ENCODE measurements around the gene RPL39L. TPM values are rescaled to one million over a fixed set of nuclear protein-coding genes. Genes with fewer than 3 reads are reported as not detected.
"Not testable (repeated sequence)": the region's sequence is repeated elsewhere in the genome, so short reads cannot be mapped to it uniquely, and the experiment has no call there.

RPL39L gene
- polyA plus RNA-seq, 3 donors: 17.3 to 20.7 (median 18.7) TPM

- DNase-seq: no peak
Observed at GRCh38 chr3:187150599-187150998, 11.3 kb upstream of the RPL39L start.

GRCh38 chr3:187150186-187150585 is 10.9 kb upstream of the RPL39L start:
- DNase-seq: no peak

- no peak for DNase-seq
Observed at GRCh38 chr3:187146389-187146788, 7.1 kb upstream of the RPL39L start.

- no peak for DNase-seq
Observed at GRCh38 chr3:187145149-187145895, 6.0 kb upstream of the RPL39L start.

GRCh38 chr3:187139895-187140253 is 578 bp upstream of the RPL39L start:
- DNase-seq: no peak

GRCh38 chr3:187136936-187137335 is 2.4 kb downstream of the RPL39L start:
- no peak for DNase-seq

- DNase-seq: no peak
Observed at GRCh38 chr3:187136337-187136736, 3.0 kb downstream of the RPL39L start.

- DNase-seq: not testable (repeated sequence)
Observed at GRCh38 chr3:187135172-187135690, 4.1 kb downstream of the RPL39L start.

- DNase-seq: not testable (repeated sequence)
Observed at GRCh38 chr3:187133181-187133580, 6.1 kb downstream of the RPL39L start.

- DNase-seq: no peak
Observed at GRCh38 chr3:187132666-187133065, 6.6 kb downstream of the RPL39L start.

GRCh38 chr3:187131981-187132380 is 7.3 kb downstream of the RPL39L start:
- DNase-seq: no peak

GRCh38 chr3:187130346-187131066 is 8.8 kb downstream of the RPL39L start:
- no peak for DNase-seq

- no peak for DNase-seq
Observed at GRCh38 chr3:187125319-187126031, 13.8 kb downstream of the RPL39L start.

GRCh38 chr3:187122261-187122660 is 17.0 kb downstream of the RPL39L start:
- DNase-seq: no peak

GRCh38 chr3:187120326-187120725 is 19.0 kb downstream of the RPL39L start:
- no peak for DNase-seq

GRCh38 chr3:187114511-187114910 is 24.8 kb downstream of the RPL39L start:
- DNase-seq: no peak

- no peak for DNase-seq
Observed at GRCh38 chr3:187112934-187113793, 26.1 kb downstream of the RPL39L start.

- DNase-seq: no peak
Observed at GRCh38 chr3:187110156-187110555, 29.1 kb downstream of the RPL39L start.

GRCh38 chr3:187107989-187108388 is 31.3 kb downstream of the RPL39L start:
- no peak for DNase-seq

- DNase-seq: no peak
Observed at GRCh38 chr3:187105700-187106099, 33.6 kb downstream of the RPL39L start.

GRCh38 chr3:187104933-187105332 is 34.4 kb downstream of the RPL39L start:
- DNase-seq: no peak

- DNase-seq: no peak
Observed at GRCh38 chr3:187104342-187104741, 35.0 kb downstream of the RPL39L start.

Data from renal pelvis (tissue), 4 donors.